Posterior vena cava (tissue), 2 donors: Measurements from ENCODE around the gene SUSD6. TPM values are rescaled to one million over a fixed set of nuclear protein-coding genes. Genes with fewer than 3 reads are reported as not detected.
"Not testable (repeated sequence)": the region's sequence is repeated elsewhere in the genome, so short reads cannot be mapped to it uniquely, and the experiment has no call there.

Source experiments
- DNase-seq: peaks from one replicate; pipeline ENCODE4 v3.0.0-alpha.2; 2020; ENCODE audit warnings: low spot score
- intact Hi-C, 2 donors: fragments of 100-400 bp; cut with DNase I; formaldehyde crosslinking; loops; one replicate each; pipeline versions ENCODE4 v1.14.1 to v1.14.2; 2022 to 2023
- total RNA-seq, 2 donors: library from RNA; stranded (reverse); fragmentation: NEBNext Ultra II Directional; extraction: Animal tissue kit (Norgen Biotek cat#: 25700); gene quantifications; one replicate each; pipeline ENCODE4 v1.2.1, GENCODE V29; 2021
- donor health status: DM: yes; HTN: yes; CAD: no.
- donor health status: DM: yes; HTN: yes; CAD: no.

Gene SUSD6
- total RNA-seq, 2 donors from 2014 or later, result 35.1 to 43.8 TPM

DNA sequence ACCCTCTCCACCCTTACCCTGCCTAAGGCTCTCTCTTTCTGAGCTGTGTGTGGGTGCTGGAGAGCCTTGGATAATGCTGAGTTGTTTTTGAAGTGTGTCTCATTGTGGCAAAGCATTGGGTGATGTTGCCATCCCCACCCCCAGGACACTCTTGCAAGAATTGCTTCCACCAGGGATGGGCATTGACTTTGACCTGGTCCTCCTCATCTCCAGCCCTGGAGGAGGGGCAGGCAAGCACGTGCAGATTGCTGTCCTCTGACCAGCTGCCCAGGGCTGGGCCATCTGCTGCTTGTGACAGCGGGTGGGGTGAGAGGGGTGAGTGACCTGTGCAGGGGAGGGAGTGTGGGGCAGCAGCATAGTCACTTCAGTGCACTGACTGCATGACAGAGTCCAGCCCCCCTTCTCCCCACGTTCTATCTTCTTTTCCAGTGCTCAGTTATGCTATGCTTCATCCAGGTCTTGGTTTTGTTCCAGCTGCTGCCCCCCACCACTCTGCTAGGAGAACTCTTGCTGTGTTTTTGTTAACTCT, 26.2 kb downstream of the SUSD6 start:
- DNase-seq, result peak; percentile 83
- intact Hi-C loops, result no loop called here

DNA sequence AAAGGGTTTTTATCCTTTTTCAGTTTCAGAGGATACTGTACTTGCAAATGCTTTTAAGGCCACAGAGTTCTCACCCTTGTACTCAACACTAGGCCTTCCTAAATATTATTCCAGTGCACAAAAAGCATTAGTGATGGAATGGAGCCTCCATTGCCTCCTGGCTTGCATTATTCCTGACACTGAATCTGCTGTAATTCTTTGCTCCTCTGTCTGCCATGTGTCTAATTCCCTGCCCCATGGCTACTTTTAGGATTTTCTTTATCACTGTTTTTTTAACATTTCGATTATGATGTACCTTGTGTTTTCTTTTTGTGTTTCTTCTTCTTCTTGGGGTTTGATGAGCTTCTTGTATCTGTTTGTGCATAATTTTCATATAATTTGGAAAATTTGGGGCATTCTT, 29.5 kb downstream of the SUSD6 start:
- no peak for DNase-seq
- intact Hi-C loops, result no loop called here

DNA sequence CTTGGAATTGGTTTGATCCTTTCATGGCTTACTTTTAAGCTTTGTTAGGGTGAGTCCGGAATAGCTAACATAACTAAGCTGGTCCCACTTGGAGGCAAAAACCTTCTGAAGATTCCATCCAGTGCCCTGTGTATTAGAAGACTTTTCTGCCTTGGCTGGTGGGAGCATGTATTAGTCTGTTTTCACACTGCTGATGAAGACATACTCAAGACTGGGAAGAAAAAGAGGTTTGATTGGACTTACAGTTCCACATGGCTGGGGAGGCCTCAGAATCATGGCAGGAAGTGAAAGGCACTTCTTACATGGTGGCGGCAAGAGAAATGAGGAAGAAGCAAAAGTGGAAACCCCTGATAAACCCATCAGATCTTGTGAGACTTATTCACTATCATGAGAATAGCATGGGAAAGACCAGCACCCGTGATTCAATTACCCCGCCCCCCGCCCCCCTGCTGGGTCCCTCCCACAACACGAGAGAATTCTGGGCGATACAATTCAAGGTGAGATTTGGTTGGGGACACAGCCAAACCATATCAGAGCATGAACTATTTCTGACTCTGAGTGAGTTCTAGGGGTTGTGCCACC, 30.9 kb downstream of the SUSD6 start:
- DNase-seq, intact Hi-C loops: not testable (repeated sequence)

DNA sequence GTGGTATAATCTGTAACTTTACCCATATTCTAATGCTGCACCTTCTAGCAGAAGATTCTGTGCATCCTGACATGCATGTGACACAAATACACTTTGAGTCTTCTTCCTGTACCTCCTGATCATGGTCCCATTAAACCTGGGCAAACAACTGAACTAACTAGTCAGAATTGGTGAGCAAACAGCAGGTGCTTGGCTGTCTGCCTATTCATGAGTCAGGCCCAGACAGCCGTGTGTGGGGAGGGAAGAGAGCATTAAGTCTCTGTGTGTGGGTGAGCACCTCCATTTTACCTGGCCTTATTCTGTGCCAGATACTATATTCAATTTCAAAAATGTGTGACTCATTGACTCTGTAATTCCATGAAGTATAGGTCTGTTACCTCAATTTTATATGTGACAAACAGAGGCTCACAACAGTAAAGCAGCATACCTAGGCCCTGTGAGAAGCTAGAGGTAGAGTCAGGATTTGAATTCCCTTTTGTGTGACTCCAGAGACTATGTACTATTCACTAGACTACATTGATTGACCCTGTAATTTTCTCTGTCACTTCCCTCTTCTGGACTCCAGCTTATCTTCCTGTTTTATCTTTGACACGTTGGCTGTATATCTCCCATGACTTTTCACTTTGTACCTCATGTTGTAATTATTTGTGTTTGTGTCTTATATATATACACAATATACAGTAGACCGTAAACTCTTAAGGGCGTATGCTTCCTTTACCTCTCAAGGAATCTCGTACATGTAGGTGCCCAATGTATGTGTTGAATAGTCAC, 32.2 kb downstream of the SUSD6 start:
- intact Hi-C loops, result no loop called here
- DNase-seq, result no peak

DNA sequence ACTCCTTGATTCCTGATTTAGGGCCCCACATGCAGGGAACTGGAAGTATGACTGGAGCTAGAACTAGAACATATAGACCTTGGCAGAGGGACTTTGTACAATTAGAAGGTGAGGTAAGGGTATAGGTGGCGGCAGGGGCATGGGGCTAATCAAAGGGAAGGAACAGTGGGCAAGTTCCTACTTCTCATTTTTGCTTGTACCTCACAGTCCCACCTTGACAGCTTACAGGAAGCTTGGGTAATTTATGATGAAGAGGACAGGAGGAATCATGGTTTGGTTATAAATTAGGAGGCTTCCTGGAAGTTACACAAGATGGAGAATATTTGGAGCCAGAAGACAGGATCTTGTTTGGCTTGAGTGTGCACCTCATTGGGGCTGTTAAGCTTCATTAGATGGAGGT, 33.4 kb downstream of the SUSD6 start:
- no peak for DNase-seq
- intact Hi-C loops, result no loop called here

DNA sequence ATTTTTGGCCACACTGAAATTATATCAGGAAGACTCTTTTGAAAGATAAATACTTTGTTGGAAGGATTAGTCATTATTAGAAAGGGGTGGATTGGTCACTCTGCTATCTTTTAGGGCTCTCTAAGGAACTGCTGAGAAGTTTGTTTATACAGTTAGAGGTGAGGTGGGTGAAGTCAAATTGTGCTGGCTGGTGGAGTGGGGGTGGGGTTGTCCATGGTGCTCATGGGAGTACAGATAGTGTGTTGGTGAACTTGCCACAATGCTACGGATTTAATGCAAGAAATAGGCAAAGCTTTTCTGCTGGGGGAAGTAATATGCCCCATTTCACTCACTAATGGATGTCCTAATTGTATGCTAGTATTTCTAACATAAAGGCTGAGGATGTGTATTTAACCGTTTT, 35.8 kb downstream of the SUSD6 start:
- DNase-seq, result no peak
- intact Hi-C loops, result no loop called here

DNA sequence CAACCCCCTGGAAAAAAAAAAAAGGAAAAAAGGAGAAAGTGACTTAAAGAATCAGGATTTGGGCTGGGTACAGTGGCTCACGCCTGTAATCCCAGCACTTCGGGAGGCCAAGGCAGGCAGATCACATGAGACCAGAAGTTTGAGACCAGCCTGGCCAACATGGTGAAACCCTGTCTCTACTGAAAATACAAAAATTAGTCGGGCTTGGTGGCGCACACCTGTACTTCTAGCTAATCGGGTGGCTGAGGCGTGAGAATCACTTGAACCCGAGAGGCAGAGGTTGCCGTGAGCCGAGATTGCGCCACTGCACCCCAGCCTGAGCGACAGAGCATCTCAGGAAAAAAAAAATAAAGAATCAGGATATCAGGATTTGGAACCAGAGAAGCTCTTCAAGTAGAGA, 36.2 kb downstream of the SUSD6 start:
- DNase-seq, intact Hi-C loops: not testable (repeated sequence)

DNA sequence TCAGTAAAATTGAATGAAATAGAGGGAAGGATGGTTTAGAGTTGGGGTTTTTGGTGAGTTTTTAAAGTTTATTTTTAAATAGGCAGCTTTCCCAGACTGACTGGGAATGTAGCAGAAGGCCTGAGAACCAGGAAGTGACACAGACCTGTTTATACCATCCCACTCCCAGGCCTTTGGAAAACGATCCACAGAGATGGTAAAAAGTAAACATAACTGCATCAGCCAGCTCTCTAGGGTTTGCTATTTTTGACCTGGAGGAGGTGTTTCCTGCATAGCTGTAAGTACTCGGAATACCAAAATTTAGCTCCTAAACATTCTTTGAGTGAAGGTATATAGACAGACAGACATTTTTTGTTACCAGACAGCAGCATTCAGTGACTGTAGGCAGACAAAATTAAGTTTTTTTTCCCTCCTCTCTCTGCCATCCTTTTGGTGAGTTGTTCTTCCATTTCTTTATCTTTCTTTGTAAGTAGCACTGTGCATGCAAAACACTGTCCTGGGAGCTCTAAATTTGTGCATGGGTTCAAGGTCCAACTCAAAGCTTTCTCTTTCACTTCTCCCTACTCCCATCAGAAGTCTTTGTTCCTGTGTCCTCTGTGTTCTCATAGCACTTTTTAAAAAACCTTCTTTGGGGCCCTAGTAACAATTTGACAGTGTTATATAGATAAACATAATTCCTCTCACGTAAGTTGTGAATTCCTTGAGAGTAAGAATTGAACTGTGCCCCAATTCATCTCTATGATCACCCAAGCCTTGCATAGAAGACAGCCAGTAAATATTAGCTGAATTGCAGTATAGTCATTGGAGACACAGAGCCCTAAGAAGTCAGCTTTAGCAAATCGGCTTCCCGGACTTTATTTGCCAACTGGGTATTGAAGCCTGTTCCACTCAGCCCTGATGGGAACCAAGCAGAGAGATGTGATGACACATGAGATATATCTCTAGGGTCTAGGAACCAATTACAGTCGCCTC, 37.4 kb downstream of the SUSD6 start:
- no peak for DNase-seq

DNA sequence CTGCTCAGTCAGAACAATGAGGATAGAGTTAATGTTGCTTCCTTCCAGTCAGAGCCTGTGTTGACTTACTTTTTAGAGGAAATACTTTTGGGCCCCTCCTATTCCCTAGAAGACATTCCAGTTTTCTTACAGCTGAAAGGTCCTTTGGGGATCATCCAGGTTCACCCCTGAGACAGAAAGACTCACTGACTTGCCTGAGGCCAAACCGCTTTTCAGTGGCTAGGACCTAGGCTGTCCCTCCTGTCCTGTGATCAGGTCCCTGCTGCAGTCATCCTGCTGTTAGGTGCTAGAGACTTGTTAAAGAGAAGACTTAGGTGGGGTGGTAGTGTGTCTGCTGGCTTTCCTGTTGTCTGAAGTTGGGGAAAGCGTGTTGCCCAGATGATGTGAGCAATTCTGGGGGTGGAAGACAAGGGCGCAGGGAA, 39.6 kb downstream of the SUSD6 start:
- intact Hi-C loops, result no loop called here
- DNase-seq, result no peak

More for the DNA sequence above, 37.4 kb downstream of the SUSD6 start:
- intact Hi-C loops, result no loop called here

DNA sequence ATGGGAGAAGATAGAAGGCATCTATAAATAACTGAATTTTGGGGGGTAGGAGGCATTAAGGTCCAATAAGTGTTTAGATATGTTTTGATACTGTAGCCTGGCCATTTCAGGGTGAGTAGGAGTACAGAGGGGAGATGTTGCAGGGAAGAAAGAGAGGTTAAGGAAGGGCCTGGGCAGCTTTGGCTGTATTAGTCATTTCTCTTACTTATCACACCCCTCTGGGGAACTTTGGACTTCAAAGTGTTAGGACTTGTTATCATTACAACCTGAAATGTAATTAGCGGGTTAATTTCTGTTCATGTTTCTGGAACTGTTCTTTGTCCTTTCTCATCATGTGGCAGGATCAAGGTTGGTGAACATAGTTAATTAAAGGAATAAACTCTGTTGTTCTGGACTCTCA, 40.3 kb downstream of the SUSD6 start:
- DNase-seq, result no peak
- intact Hi-C loops, result no loop called here

DNA sequence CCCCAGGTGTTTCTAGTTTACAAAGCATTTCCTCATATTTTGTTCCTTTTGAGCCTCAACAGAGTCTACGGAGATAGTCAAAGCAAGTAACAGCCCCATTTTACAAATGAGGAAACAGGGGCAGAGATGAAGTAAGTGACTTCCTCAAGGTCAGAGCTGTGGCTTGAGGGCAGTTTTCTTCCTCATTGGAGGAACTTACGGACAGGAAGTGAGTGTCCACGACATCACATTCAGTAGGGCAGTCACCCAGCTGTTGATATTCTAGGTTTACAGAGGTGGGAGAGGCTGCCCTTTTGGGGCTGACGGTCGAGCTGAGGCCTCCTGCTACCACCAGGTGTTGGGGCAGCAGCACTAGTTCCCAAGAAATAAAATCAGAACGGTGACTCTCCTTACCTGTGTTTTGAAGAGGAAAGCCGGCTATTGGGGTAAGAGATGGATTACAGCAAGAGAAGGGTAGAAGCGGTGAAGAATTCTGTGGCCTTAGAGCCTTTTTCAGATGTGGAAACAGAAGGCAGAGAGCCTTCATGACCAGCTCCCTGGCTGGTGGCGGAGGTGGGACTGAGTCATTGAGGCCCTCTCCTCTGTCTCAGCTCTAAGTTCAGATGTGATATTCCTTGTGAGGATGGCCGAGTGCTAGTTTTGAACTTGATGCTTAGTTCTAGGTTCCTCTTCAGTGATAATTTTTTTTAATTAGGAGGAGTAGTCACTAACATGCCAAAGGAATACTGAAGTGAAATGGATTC, 41.7 kb downstream of the SUSD6 start:
- intact Hi-C loops, result no loop called here
- DNase-seq, result no peak

DNA sequence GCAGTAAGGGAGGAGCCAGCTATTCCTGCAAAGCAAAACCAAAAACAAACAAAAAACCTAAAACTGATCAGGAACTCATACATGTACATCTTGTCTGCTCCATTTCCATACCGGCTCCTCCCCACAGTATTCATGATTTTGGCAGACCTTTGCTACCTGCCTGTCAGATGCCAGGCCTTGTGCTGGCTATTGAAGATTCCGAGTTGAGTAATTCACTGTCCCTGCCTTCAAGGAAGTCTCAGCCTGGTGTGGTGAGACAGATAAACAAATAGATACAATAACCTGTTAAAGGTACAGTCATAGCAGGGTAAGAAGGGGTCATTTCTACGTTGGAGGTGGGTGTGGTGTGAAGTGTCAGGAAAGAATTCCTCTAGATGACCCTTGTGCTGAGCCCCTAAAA, 42.7 kb downstream of the SUSD6 start:
- intact Hi-C loops, result no loop called here
- no peak for DNase-seq

DNA sequence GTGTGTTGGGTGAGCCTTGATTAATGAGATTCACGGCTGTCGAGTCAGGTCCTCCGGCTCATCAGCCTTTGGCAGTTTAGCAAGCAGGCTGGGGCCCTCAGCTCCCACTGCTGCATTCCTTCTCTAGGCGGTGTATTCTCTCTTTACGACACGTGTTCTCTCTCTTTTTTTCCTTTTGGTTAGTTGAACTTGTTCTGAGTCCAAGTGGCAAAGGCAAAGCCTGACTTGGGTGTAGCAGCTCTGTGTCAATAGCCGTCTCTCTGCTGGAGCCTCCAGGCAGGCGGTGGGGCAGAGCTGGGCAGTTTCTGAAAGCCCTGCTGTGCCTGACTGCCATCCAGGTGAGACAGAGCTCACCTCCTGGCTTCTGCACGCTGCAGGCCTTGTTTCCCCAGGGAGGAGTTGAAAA, 46.6 kb downstream of the SUSD6 start:
- intact Hi-C loops, result no loop called here
- no peak for DNase-seq

DNA sequence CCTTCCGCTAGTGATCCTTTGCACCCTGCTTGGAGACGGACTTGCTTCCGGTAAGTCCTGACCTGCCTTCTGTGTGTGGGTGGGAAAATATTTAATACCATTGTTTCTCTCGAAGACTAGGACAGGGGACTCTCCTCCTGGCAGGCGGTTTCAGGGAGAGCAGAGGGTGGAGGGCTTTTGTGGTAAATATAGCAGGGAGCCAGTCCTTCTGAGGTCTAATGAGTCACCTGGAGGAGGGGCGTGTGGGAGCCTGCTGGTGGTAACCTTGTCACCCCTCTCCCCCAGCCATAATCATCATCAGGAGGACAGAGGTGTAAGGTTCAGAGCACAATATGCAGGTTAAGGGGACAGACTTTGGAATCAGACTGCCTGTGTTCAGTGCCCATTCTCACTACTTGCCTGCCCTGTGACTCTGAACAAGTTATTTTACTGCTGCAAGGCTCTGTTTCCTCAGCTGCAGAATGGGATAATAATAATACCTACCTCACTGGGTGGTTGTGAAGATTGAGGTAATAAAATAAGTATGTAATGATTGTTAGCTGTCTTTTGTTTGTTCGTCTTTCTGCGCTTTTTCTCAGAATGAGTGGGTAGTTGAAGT, 47.4 kb downstream of the SUSD6 start:
- intact Hi-C loops, result no loop called here
- DNase-seq, result no peak

DNA sequence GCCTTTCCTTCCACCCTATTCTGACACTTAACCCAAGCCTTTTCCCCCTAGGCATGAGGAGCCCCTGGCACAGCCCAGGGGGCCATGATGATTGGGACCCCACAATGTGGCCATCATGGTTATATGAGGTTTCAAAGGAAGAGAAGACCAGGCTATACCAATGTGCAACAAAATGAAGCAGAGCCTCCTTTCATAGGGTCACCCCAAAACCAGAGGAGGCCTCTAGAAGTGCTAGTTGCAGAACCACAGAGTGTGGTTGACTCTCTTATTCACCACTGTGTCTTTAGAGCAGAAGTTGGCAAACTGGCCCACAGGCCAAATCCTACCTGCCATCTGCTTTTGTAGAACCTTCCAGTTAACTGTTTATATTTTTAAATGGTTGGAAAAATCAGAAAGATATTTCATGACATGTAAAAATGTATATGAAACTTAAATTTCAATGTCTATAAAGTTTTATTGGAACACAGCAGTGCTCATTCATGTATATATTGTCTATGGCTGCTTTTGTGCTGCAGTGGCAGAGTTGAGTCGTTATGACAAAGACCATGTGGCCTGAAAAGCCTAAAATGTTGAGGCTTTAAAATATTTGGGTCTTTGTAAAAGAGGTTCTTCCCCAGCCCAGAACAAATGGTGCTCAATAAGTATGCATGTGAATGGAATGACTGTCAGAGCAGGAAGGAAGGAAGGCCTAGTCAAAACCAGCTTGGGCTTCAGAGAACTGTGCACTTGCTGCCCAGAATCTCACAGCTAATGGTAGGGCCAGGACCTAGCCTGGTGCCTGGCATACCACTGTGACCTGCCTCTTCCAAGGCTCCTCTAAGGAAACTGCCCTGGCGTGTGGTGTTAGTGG, 49.2 kb downstream of the SUSD6 start:
- intact Hi-C loops, result loop anchor here in 1 of 2 donors (10.0 kb wide), 1 partner anchor 54 kb away; no protein-coding TSS in a partner anchor

DNA sequence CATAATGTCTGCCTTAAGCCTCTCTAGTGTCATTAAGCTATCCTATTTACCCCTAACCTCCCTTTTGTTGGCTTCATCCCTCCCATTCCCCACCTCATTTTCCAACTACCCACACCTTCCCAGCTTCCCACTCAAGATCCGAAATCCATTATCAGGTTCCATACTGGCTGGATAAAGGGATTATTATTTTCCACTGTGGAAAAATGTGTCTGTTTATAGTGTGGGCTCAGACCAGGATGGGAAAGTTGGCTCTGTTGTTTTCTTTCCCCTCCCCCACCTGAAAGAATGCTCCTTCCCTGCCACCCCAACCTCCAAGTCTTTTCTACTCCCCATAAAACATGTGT, 49.8 kb downstream of the SUSD6 start:
- intact Hi-C loops, result loop anchor here in 1 of 2 donors (10.0 kb wide), 1 partner anchor 54 kb away; no protein-coding TSS in a partner anchor
- no peak for DNase-seq

More for the DNA sequence above, 49.2 kb downstream of the SUSD6 start:
- no peak for DNase-seq

DNA sequence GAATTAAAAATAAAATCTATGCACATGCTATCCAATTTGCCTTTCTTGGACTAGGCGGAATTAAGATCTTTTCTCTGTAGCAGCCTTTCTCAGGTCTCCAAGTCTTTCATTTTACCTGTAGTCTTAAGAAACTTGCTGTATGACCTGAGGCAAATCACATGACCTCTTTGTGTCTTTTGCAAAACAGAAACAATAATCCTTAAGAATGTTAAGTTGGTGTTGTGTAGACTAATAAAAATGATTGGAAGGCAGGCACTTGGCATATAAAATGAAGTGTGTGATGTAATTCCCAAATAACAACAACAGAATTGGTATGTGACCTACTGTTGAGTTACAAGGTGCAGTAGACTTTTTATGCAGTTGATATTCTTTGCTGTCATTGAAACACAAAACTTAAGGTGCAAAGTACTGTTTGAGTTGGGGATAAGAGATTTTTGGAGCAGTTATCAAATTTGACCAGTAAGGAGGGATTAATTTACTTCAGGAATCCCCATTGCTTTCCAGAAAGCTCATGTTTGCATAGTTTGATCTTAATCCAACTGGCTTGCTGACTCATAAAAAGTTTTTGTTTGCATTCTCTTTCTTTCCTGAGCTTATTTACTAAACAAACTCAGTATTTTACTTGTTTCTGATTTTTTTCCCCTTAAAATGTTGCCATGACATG, 51.4 kb downstream of the SUSD6 start:
- no peak for DNase-seq
- intact Hi-C loops, result loop anchor here in 1 of 2 donors (10.0 kb wide), 1 partner anchor 52 kb away; no protein-coding TSS in a partner anchor
